SKM-1 (cell line): ENCODE results near the gene MAP3K8.

Experiments used
- DNase-seq: peaks from one replicate; lab custom pipeline; 2025; ENCODE audit not compliant: unreplicated experiment; lab: John Stamatoyannopoulos, UW

The MAP3K8 gene

DNA sequence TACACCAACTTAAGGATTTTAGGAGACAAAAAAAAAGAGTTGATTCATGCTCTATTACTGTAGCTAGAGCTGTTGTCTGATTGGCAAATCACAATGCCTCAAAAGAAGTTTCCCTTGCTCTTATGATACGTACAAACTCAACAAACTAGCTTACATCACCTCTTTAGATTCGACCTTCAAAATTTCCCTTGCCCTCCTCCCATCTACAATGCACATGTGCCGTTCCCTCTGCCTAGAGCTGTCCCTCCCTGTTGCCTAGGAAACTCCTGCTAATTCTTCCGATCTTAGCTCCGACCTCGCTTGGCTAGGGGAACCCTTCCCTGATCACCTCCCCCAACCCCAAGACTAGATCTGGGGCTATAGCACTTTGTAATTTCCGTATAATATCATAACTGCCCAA lies 55.4 kb downstream of the MAP3K8 start:
- DNase-seq = no peak

GRCh38 chr10:30490289-30491000 lies 56.5 kb downstream of the MAP3K8 start:
- DNase-seq = no peak

DNA sequence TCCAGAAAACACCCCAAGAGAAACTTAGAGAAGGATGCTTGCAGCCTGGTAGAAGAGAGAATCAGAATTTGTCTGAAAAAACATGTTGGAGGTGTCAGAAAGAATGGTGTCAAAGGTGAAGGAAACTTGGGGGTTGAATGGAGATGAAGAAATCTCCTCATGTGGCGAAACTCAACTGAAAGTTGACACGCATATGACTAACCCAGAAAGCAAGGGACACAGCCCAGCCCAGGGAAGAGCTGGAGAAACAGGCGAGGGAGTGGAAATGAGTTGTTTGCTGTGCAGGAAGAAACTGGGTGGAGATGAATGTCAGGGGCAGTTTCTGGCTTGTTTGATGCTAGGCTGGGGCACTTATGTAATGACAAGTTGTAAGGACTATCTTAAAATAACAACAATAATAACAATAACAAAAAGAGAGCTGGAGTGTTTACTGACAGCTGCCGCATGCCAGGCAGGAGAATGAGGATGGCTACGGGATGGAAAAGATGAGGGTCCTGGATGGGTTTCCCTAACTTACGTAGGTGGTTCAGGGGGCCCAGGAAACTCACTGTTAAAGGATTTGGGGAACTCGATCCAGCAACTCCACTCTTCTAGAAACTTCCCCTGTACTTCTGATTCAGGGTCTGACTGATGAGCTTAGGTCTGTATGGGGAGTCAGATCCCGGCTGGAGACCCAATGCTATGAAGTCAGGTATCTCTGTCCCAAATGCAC lies 57.4 kb downstream of the MAP3K8 start:
- DNase-seq = peak; percentile 23

DNA sequence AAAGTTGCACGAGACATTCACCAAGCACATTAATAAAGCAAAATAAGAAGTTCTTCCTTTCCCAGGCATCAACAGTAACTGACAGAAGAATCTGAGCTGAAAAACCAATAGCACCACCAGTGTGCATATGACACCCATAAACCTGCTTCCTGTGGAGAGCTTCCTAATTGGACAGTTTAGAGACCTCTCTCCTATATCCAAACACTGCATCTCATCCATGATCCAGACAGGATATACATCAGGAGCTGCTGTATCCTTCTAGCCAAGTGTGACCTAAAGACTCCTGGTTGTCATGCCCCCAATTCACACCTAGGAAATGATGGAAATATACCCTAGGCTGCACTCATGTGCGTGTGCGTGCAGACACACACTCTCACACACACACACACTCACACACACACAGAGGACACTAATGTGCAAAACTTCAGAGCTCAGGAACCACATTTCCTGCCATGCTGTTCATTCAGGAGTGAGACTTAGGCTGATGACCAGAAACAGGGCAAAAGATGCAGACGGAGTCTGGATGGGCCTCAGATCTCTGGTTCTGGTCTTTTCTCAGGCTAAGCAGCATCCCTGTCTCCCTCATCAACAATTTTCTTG lies 58.0 kb downstream of the MAP3K8 start:
- no peak for DNase-seq

DNA sequence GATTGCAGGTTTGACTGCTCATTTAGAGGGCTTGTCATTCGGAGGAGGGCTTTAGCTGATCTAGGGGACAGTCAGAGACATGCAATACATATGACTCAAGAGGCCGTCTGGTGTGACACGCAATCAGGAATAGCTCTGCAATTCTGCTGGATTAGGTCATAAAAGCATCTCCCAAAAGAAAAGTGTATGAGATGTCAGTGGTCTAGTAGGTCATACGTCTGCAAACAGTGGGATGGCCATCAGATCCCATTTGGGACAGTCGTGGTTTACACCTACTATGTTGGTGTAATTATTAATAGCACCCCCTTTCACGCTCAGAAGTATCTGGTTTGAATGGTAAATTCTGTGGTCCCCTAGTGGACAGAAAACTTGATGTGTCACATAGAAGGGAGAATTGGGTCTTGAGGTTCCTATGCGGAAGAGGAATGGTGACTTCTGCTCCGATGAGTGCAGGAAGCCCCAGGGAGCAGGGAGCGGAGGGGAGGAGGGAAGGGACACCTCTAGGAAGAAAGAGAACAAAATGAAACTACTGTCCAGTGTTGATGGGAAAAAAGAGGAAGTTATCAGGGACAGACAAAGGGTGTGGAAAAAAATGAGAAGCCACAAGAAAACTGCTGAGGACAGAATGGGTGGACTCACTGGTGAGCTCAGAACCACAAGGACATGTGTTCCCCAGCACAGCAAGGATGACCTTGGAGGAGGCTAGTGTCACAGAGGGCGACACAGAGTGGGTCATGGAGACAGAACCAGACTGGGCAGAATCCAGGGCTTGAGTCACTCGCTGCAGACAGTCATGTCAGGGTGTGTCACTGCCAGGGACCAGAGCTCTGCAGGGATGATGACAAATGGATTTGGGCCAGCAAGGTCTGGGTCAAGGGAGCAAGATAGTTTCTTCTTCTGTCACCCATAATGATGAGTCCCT lies 59.9 kb downstream of the MAP3K8 start:
- peak; percentile 42 for DNase-seq

- no peak for DNase-seq
These were observed 60.6 kb downstream of the MAP3K8 start for GRCh38 chr10:30494558-30494957.

DNA sequence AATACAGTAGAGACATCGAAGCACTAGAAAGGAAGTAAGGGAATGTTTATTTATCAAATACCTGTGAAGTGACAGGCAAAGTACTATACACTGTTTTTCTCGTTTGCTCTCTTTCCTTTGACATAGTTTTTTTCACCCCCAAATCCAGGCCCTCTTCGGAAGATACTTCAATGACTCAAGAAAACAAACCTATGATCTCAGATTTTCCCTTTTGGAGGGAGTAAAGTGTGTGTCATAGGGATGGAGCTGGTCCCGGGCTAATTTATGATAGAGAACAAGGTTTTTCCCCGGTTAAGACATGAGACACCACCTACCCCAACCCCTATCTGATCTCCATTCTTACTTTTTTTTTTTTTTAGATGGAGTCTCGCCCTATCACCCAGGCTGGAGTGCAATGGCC lies 61.7 kb downstream of the MAP3K8 start:
- DNase-seq = no peak

GRCh38 chr10:30499816-30500215 lies 65.8 kb downstream of the MAP3K8 start:
- no peak for DNase-seq

DNA sequence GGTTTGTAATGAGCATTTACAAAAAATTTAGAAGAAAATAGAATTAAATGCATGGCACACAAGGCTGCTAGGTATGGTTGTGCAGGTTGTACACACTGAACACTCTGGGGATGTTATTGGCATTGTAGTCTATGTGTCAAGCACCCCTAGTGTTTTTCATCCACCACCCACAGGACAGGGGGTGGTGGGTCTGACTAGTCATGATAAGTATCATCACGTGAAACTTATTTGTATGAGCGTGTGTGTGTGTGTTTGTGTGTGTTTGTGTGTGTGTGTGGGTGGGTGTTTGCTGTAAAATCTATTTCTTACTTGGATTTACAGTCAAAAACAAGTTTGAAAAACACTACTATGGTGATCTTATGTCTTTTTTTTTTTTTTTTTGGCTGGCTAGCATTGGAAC lies 66.5 kb downstream of the MAP3K8 start:
- no peak for DNase-seq

- DNase-seq = no peak
These were observed 67.0 kb downstream of the MAP3K8 start for GRCh38 chr10:30500963-30501504.

DNA sequence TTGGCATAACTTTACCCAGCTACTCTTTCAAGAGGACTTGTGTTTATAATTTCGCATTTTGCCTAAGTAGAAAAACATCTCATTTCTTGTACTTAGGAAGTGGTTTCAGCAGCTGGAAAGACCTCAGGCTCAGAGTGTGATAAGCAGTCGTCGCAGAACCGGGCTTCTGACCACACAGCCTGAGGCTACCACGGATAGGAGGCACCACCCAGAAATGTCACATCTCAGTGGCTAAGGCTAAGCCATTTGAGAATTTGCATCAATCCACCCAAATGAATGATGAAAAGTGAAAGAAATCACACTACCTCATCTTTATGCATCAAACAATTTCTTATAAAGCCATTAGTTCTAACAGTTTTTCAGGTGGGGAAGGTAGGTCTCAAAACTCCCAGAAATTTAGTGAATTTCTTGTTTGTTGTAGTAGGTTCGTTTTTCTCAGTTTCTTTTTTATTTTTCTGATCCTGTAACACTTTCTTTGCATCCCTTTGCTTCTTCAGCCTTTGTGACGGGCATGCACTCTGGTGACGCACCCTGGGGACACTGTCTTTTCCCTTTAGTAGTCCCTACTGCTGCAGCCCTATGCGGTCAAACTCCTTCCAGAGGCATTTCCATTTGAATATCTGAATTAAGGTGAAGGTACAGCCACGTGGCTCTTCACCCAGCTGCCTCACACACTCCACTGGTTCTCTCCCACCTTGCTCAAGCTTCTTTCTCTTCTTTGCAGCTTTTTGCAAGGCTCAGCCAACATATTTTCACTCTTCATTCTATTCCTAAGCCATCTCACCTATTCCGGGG lies 68.5 kb downstream of the MAP3K8 start:
- DNase-seq = peak; percentile 23

DNA sequence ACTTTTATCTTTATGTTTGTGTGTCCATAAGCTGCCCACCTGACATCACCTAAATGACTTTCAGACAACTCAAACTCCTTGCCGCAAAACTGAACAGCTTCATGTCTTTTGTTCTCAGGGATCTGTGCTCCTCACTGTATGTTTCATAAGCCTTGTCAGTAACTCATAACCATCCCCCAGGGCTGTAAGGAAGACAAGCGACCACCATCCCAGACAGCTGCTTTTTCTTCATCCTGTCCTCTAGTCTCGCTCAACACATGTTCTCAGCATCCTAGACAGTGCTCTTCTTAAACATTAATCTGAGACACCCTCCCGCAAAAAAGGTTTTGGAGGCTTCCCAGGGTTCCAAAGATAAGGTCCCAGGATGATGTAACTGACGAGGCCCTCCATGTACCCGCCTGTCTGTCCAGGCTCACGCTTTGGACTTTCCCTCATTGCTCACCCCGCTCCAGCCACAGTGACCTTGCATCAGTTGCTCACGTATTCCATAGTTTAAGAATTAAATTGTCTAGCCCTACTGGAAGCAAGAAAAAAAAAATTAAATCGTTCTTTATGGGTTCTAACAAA lies 69.8 kb downstream of the MAP3K8 start:
- DNase-seq = no peak

DNA sequence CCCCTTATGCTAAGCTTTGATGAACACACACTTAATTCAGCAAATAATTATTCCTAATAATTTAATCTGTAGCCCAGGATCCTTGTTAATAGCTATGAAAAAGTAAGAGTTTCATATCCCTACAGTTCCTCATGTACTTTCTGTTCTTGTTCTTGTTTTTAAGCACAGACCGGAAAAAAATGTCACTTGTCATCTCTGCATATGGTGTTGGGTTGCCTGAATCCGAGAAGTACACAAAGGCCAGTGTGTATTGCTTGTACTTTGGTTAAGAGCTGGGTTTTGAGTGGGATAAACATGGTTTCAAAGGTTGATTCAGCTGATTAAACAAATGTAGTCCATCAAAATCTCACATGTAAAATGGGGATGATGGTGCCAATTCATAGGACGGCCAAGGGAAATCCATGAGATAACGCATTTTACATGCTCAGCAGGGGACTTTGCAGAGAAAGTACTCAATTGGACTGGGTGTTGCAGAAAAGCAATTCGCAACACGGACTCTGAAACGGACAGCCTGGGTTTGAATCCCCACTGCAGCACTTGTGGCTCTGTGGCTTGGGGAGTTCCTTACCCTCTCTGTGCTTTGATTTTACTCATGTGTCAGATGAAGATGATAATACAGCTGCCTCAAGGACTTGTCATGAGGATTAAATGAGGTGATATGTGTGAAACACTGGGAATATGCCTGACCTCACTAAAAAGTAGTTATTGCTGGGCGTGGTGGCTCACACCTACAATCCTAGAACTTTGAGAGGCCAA lies 71.7 kb downstream of the MAP3K8 start:
- no peak for DNase-seq

DNA sequence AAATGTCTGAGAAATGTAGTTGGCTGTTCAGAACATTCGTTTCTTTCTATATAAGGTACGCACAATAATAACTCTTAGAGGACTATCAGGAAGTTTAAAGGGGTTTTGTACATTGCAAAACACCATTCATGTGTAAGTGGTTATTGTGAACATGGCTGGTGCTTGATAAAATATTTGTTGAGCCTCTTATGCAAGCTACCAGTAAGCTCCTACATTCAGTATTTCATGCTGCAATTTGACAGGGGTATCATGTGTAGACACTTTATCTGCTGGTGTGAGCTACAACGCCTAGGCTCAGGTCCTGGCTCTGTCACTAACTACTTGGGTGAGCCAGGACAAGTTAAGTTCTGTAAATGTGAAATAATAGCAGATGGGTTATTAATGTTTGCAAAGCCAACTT lies 75.5 kb downstream of the MAP3K8 start:
- no peak for DNase-seq

DNA sequence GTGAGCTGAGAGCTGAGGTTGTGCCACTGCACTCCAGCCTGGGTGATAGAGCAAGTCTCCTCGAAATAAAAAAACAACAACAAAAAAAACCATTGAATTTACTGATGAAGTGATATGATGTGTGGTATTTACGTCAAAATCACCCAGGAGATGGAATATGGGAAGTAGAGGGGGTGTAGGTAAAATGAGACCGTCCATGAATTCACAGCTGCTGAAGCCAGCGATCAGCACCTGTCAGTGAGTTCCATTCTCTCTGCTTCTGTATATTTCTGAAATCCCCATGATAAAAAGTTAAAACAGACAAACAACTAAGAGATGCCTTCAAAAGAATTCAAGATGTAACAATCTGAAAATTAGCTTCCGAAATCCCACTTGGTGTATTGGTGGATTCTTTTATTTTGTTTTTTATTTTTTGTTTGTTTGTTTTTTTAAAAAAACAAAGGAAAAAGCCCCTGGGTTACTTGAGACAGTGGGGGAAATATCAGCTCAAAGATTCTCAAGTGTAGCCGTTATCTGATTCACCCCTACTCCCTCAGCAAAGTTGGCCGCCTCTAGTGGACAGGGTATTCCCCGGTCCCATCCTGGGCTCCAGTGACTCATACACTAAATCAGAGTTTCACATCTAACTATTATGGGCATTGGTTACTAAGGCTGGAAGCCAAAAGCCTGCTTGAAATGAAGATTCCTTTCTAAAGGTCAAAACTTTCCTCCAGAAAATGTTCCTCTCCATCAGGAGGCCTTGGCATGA lies 76.4 kb downstream of the MAP3K8 start:
- DNase-seq = no peak

- DNase-seq = no peak
These were observed 77.1 kb downstream of the MAP3K8 start for GRCh38 chr10:30510932-30511700.
